Measurements from ENCODE around the gene VAV3. TPM values are rescaled to one million over a fixed set of nuclear protein-coding genes. Genes with fewer than 3 reads are reported as not detected.
A peak's percentile ranks its signal among the peaks of the same experiment; 100 is the strongest.

VAV3 gene
- total and polyA plus RNA-seq, 2 donors from 2014 or later, result 61.6 to 87.5 TPM

DNA sequence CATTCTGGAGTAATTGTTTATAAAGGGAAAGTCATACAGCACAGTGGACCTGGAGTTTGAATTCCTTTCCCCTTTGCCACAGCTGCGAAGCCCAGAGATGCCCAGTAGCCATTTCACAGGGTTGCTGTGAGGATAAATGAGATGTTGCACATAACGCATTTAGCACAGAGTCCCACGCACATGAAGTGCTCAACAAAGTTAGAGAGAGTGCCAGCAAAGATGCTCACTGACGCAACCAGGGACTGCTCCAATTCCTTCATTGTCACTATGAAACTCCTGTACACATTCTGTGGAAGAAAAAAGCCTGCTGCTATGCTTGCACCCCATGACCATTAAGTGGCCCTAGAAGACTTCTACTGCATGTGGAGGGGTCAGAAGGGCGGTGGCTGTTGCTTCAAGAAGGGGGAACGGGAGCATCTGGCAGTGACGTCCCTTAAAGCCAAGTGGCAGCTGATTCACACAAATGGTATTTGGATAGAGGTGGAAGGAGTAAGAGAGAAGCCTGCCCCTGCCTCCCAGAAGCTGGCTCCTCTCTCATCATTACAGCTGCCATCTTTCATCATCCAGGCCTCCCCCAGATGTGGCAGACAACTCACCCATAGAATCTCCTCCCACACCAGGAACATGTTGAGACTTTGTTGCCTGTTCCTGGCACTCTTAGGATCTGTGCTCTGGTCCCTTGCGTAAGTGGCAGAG lies 26.5 kb upstream of the VAV3 start:
- no peak overlapping the region for H3K9ac ChIP-seq (ENCODE audit: low read length in 3 of 3)
- no peaks in the 10 kb centered on the region for H3K36me3 ChIP-seq (ENCODE audit: control insufficient read depth in 2 of 3, insufficient read depth in 3 of 3, low read length in 3 of 3)
- no peaks in the 10 kb centered on the region for H3K9me3 ChIP-seq (ENCODE audit: control insufficient read depth in 2 of 3, insufficient read depth in 1 of 3, low read length in 3 of 3)
- H3K4me3 ChIP-seq (ENCODE audit: low read length in 3 of 3), result no peak overlapping the region
- no peak overlapping the region for H3K27ac ChIP-seq (ENCODE audit: low read depth in 2 of 2, low read length in 2 of 2)
- no peaks in the 10 kb centered on the region for H3K27me3 ChIP-seq (ENCODE audit: control insufficient read depth, insufficient read depth, low read length)
- TF ChIP-seq, protein P1, sequence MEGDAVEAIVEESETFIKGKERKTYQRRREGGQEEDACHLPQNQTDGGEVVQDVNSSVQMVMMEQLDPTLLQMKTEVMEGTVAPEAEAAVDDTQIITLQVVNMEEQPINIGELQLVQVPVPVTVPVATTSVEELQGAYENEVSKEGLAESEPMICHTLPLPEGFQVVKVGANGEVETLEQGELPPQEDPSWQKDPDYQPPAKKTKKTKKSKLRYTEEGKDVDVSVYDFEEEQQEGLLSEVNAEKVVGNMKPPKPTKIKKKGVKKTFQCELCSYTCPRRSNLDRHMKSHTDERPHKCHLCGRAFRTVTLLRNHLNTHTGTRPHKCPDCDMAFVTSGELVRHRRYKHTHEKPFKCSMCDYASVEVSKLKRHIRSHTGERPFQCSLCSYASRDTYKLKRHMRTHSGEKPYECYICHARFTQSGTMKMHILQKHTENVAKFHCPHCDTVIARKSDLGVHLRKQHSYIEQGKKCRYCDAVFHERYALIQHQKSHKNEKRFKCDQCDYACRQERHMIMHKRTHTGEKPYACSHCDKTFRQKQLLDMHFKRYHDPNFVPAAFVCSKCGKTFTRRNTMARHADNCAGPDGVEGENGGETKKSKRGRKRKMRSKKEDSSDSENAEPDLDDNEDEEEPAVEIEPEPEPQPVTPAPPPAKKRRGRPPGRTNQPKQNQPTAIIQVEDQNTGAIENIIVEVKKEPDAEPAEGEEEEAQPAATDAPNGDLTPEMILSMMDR (IDR thresholded peaks at IDR 0.05; ENCODE audit: borderline replicate concordance, extremely low read depth, insufficient read depth), result no peak
- intact Hi-C loops (cut with DNase I), result no loop called here
- no peak for DNase-seq
- FAIRE-seq, result no peak
- no peaks in the 10 kb centered on the region for H3K4me1 ChIP-seq (ENCODE audit: control insufficient read depth in 2 of 3, insufficient read depth in 2 of 3, low read depth in 1 of 3, low read length in 3 of 3)

DNA sequence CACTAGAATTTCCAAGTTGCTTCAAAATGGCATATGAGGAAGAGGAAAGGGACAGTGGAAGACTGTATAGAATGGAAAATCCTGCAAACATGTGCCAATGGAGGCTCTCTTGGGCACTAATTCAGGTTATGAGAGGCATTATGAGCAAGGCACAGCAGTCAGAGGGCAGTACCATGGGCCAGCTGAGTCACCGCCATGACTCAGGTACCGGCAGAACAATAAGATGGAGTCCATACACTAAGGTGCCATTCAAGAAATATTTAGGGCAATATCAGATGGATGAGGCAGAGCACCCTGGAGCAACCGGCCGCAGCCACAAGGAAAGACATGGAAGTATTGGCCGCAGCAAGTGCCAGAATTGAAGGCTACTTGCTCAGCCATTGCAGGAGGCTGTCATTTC lies 25.6 kb upstream of the VAV3 start:
- H3K27me3 ChIP-seq (ENCODE audit: control insufficient read depth, insufficient read depth, low read length), result no peaks in the 10 kb centered on the region
- H3K4me3 ChIP-seq (ENCODE audit: low read length in 3 of 3), result no peak overlapping the region
- intact Hi-C loops (cut with DNase I), result no loop called here
- FAIRE-seq (no peak), DNase-seq (no peak)
- H3K9ac ChIP-seq (ENCODE audit: low read length in 3 of 3), result no peak overlapping the region
- TF ChIP-seq, protein P1 (IDR thresholded peaks at IDR 0.05; ENCODE audit: borderline replicate concordance, extremely low read depth, insufficient read depth), result no peak
- H3K27ac ChIP-seq (ENCODE audit: low read depth in 2 of 2, low read length in 2 of 2), result no peak overlapping the region
- no peaks in the 10 kb centered on the region for H3K4me1 ChIP-seq (ENCODE audit: control insufficient read depth in 2 of 3, insufficient read depth in 2 of 3, low read depth in 1 of 3, low read length in 3 of 3)
- no peaks in the 10 kb centered on the region for H3K9me3 ChIP-seq (ENCODE audit: control insufficient read depth in 2 of 3, insufficient read depth in 1 of 3, low read length in 3 of 3)
- no peaks in the 10 kb centered on the region for H3K36me3 ChIP-seq (ENCODE audit: control insufficient read depth in 2 of 3, insufficient read depth in 3 of 3, low read length in 3 of 3)

- DNase-seq, result peak in 1 of 5 donors; percentile 15
- peaks cover 0 to 3% (median 0%) of the 10 kb centered on the region in 3 donors for H3K4me1 ChIP-seq (ENCODE audit: control insufficient read depth in 2 of 3, insufficient read depth in 2 of 3, low read depth in 1 of 3, low read length in 3 of 3)
- no peak overlapping the region for H3K9ac ChIP-seq (ENCODE audit: low read length in 3 of 3)
- no peaks in the 10 kb centered on the region for H3K27me3 ChIP-seq (ENCODE audit: control insufficient read depth, insufficient read depth, low read length)
- no peak for FAIRE-seq
- H3K9me3 ChIP-seq (ENCODE audit: control insufficient read depth in 2 of 3, insufficient read depth in 1 of 3, low read length in 3 of 3), result no peaks in the 10 kb centered on the region
- intact Hi-C loops (cut with DNase I), result no loop called here
- no peak overlapping the region for H3K4me3 ChIP-seq (ENCODE audit: low read length in 3 of 3)
- TF ChIP-seq, protein P1 (IDR thresholded peaks at IDR 0.05; ENCODE audit: borderline replicate concordance, extremely low read depth, insufficient read depth), result no peak
- H3K36me3 ChIP-seq (ENCODE audit: control insufficient read depth in 2 of 3, insufficient read depth in 3 of 3, low read length in 3 of 3), result no peaks in the 10 kb centered on the region
- no peak overlapping the region for H3K27ac ChIP-seq (ENCODE audit: low read depth in 2 of 2, low read length in 2 of 2)
Observed at GRCh38 chr1:107981277-107981676, 16.3 kb upstream of the VAV3 start.
